SU-DHL-6 (cell line): ENCODE measurements around the gene ZFHX3.

Source experiments
- CTCF ChIP-seq: fragments of 200-600 bp; sonication (generic); IDR thresholded peaks from one replicate; pipeline ENCODE4 v1.5.1; 2017; ENCODE audit warnings: antibody characterized with exemption, mild to moderate bottlenecking, low read length, moderate library complexity; ENCODE audit not compliant: insufficient read depth, poor library complexity, severe bottlenecking
- EZH2phosphoT487 ChIP-seq: fragments of 200-600 bp; sonication (generic), shearing (Covaris generic); conservative IDR thresholded peaks from 2 replicates; pipeline ENCODE4 v1.6.1; 2018; ENCODE audit warnings: mild to moderate bottlenecking, antibody characterized with exemption, low read length, moderate library complexity, mixed read lengths

GRCh38 chr16:73063854-73064211 is 15.9 kb upstream of the ZFHX3 start:
- TF ChIP-seq CTCF, result no peak
- TF ChIP-seq EZH2phosphoT487, result no peak
